GM19240 (cell line): ENCODE data around the gene SERPINA12.

Source experiments
- DNase-seq: peaks from one replicate; pipeline ENCODE4 v3.0.0; 2011; ENCODE audit warnings: low spot score; ENCODE audit not compliant: insufficient read length

SERPINA12 gene

GRCh38 chr14:94466706-94467370, 42.4 kb downstream of the SERPINA12 start:
- no peak for DNase-seq

- DNase-seq = no peak
Measured at GRCh38 chr14:94465042-94465441, 44.2 kb downstream of the SERPINA12 start.

GRCh38 chr14:94464290-94464689, 45.0 kb downstream of the SERPINA12 start:
- no peak for DNase-seq

- DNase-seq = no peak
Measured at GRCh38 chr14:94462763-94463572, 46.3 kb downstream of the SERPINA12 start.

GRCh38 chr14:94462219-94462551, 47.1 kb downstream of the SERPINA12 start:
- no peak for DNase-seq

- DNase-seq = no peak
Measured at GRCh38 chr14:94461526-94462218, 47.6 kb downstream of the SERPINA12 start.

GRCh38 chr14:94460631-94461416, 48.4 kb downstream of the SERPINA12 start:
- DNase-seq = no peak

- DNase-seq = no peak
Measured at GRCh38 chr14:94458558-94459205, 50.6 kb downstream of the SERPINA12 start.

GRCh38 chr14:94458096-94458495, 51.2 kb downstream of the SERPINA12 start:
- no peak for DNase-seq

- DNase-seq = no peak
Measured at GRCh38 chr14:94455928-94456327, 53.3 kb downstream of the SERPINA12 start.

- DNase-seq = no peak
Measured at GRCh38 chr14:94451826-94452225, 57.4 kb downstream of the SERPINA12 start.

- no peak for DNase-seq
Measured at GRCh38 chr14:94451091-94451771, 58.0 kb downstream of the SERPINA12 start.

GRCh38 chr14:94450722-94451090, 58.6 kb downstream of the SERPINA12 start:
- DNase-seq = no peak

GRCh38 chr14:94449930-94450329, 59.3 kb downstream of the SERPINA12 start:
- no peak for DNase-seq

- no peak for DNase-seq
Measured at GRCh38 chr14:94448071-94448808, 61.0 kb downstream of the SERPINA12 start.

GRCh38 chr14:94447206-94447605, 62.1 kb downstream of the SERPINA12 start:
- DNase-seq = no peak

GRCh38 chr14:94446126-94446525, 63.1 kb downstream of the SERPINA12 start:
- no peak for DNase-seq

GRCh38 chr14:94445003-94445402, 64.3 kb downstream of the SERPINA12 start:
- no peak for DNase-seq

- no peak for DNase-seq
Measured at GRCh38 chr14:94441531-94442205, 67.6 kb downstream of the SERPINA12 start.
